T-helper 1 cell (primary cell): Measurements from ENCODE around the gene TUBD1.
"Not testable (repeated sequence)": the region's sequence is repeated elsewhere in the genome, so short reads cannot be mapped to it uniquely, and the experiment has no call there.

Source experiments
- DNase-seq, 5 donors: peaks; one replicate each; pipeline ENCODE4 v3.0.0-alpha.2; 2012 to 2020

The TUBD1 gene

DNA sequence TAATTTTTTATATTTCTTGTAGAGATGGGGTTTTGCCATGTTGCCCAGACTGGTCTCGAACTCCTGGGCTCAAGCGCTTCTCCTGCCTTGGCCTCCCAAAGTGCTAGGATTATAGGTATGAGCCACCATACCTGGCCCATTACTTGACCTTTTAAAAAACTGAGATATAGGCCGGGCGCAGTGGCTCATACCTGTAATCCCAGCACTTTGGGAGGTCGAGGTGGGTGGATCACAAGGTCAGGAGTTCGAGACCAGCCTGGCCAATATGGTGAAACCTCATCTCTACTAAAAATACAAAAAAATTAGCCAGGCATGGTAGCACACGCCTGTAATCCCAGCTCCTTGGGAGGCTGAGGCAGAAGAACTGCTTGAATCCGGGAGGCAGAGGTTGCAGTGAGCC, 19.3 kb downstream of the TUBD1 start:
- not testable (repeated sequence) for DNase-seq

DNA sequence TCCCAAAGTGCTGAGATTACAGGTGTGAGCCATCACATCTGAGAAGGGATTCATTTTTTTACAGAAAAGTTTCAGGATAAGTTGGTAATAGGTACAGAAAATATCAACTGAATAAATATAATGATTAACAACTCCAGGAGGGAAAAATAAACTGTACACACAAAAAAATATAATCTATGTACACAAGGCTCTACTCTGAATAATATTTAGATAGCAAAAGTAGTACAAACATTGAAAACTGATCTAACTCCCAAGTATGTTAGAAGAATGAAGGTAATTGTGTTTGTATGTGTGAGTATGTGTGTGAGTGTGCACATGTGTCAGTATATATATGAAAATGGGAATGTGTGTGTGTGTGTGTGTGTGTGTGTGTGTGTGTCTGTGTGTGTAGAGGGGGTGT, 20.4 kb downstream of the TUBD1 start:
- no peak for DNase-seq

DNA sequence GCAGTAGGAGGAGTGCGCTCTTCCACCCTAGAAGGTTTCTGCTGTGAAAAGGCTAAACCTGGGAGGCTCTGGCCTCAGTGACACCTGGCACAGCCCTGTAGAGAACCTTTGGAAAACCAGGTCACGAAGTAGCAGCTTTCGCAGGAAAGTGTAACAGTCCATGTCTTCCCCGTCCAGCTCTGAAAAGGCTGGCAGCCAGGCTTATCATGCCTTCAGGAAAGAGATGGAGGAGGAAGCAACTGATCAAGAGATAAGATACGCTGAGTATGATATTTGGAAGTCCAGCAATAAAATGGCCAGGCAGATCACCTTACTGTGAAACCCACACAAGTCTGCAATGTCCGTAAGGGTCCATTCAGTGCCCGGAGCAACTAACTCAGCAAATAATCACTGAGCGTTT, 22.3 kb downstream of the TUBD1 start:
- DNase-seq, result no peak

DNA sequence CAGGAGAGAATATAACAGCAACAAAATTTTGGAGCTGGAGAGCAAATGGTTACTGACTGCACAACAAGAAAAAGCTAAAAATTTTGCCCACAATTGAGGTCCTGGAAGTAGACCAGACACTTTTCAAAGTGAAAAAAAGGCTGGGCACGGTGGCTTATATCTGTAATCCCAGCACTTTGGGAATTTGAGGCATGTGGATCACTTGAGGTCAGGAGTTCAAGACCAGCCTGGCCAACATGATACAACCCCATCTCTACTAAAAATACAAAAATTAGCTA, 22.9 kb downstream of the TUBD1 start:
- no peak for DNase-seq

DNA sequence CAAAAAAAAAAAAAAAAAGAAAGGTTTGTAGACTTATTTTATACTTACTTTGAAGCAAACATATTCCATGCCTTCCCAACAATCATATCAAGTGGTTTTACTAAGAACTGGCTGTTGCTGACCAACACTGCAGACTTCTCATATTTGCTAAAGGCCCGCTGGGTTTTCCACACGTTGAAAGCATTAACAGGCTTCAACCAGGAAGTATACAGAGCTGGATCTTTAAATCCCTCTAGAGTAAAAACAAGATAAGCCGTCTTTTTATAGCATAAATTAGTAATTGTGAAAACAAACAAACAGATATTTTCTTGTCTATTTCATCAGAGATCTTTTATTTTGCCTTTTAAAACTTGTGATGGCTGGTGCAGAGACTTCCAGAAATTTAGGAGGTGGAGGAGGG, 29.1 kb downstream of the TUBD1 start:
- no peak for DNase-seq

DNA sequence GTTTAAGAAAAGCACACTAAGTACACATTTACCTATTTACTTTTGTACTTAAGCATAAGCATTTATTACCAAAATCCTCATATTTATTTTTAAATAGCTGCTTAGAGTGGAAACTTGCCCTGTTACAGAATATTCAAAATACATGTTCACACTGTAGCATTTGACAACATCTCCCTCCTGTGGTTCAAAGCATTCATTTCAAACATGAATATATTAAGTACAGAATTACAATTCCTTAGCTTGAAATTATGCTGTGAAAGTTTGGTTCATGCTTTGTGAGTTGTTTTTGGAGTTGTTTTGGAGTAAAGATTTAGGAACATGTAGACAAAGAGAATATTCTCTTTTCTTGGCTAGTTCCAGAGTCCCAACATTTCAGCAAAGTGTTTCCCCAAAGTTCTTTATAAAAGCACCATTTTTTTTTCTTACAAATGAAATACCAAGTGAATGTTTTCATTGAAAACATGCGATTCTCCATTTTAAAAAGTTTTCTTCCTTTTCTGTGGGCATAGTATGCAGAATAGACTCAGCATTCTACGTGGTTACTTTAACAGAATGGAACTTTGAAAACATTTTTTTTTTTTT, 33.2 kb downstream of the TUBD1 start:
- DNase-seq, result peak in 1 of 5 donors; percentile 62

DNA sequence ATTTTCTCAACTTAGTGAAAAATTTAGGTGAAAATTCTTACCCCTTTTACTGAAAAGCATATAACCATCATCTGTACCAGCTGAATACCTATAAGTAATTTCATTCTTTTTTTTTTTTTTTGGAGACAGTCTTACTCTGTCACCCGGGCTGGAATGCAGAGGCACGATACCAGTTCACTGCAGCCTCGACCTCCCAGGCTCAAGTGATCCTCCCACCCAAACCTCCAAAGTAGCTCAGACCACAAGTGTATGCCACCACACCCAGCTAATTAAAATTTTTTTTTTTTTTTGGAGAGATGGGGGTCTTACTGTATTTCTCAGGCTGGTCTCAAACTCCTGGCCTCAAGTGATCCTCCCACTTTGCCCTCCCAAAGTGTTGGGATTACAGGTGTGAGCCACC, 33.8 kb downstream of the TUBD1 start:
- no peak for DNase-seq

DNA sequence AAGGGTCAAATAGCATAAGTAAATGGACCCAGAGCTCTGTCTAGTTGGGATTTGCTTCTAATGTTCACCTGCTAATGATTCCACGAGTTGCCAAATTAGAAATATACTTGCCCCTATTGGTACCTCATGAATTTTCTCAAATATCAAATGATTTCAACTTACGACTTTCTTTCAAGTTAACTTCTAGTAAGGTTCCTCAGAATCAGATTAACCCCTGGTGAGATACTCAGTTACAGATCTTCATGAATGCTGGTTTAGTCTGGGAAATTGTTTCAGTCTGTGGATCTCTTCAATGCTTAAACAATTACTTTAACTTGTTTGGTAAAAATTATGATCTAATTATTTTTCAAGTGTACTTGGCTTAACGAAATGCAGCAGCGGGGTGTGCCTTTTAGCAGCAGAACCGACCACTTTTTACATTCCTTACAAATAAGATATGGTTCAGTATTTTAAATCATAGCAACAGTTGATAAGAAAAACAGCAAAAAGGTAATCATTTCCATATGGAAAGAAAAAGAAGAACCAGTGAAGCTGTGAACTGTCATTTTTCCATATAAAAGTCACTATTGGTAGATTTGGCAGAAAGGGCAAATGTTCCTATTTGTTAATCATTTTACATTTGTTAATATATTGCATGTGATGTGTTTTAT, 34.5 kb downstream of the TUBD1 start:
- no peak for DNase-seq

DNA sequence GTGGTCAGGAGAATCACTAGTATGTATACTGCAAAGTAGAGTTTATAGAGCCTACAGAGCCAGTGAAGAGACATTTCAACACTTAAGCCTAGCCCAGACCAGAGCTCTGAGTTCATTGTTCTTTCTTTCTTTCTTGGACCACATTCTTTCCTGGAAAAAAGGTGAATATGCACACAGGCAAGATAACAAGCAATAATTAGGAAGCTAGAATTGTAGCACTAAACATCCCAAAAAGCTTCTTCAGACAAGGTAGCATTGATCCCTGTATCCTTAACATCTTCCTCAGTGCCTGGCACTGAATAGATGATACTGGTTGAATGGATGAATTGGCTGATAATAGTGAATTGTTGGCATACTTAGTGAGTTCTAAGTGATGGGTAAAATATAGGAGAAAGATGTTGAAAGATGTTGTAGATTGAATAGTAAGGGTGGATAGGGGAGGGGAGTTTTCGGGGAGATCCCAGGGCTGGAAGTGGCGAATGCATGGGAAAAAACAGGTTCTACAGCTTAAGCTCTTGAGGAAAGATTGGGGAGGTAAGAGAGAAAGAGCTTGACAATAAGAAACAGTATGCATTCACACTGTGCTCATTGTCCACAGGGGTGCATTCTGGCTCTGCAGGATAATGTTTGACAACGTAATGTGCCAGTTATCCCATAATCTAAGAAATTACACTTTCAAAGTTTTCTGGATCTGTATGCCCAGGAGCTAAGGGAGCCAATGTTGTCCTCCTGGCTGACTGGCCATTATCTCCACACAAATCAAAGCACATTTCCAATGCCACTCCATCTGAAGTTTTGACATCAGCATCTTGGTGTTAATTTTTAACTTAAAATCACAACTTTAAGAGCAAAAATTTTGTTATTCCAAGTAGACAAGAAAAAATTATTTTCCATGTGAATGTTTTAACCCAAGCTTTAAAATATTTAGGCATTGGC, 35.6 kb downstream of the TUBD1 start:
- DNase-seq, result no peak

DNA sequence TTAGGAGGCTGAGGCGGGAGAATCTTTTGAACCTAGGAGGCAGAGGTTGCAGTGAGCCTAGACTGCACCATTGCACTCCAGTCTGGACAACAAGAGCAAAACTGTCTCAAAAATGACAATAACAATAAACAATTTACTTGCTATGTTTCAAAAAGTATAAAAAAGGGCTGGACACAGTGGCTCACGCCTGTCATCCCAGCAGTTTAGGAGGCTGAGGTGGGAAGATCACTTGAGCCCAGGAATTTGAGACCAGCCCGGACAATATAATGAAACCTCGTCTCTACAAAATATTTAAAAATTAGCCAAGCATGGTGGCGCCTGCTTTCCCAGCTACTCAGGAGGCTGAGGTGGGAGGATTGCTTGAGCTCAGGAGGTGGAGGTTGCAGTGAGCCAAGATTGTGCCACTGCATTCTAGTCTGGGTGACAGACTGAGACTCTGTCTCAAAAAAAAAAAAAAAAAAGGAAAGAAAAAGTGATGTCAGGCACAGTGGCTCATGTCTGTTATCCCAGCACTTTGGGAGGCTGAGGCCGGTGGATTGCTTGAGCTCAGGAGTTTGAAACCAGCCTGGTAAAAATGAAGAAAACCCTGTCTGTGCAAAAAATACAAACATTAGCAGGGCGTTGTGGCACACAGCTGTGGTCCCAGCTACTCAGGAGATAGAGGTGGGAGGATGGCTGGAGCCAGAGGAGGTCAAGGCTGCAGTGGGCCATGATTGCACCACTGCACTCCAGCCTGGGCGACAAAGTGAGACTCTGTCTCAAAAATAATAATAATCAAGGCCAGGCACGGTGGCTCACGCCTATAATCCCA, 38.6 kb downstream of the TUBD1 start:
- DNase-seq, result not testable (repeated sequence)

DNA sequence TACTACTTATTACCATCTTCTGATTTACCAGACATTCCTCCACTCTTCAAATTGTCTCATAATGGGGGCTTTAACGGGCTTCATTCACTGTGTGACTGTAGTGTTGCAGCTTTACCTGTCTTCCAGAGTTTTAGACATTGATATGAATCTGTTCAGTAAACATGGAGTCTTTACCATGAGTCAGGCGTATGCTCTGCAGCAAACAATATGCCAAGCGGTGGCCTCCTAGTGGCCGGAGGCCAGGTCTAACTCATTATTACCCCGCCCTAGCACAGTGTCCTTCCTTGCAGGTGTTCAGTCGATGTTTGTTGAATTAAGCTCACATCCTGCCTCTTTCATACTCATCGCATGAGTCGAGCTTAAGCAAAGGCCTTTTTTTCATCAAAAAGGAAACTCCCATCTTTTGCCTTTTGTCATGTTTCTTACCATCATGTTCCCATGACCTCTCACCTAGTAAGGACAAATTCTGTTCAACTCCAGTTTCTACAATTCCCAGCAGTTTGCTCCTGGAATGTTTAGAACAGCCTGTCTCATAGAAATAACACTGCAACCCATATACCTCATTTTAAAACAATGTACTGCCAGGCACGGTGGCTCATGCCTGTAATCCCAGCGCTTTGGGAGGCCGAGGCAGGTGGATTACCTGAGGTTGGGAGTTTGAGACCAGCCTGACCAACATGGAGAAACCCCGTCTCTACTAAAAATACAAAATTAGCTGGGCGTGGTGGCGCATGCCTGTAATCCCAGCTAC, 39.4 kb downstream of the TUBD1 start:
- peak; percentile 25 to 88 (median 43) for DNase-seq

DNA sequence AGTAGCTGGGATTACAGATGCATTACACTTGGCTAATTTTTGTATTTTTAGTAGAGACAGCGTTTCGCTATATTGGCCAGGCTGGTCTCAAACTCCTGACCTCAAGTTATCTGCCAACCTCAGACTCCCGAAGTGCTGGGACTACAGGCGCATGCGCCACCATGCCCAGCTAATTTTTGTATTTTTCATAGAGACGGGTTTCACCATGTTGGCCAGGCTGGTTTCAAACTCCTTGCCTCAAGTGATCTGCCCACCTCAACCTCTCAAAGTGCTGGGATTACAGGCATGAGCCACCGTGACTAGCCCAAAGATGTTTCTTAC, 39.9 kb downstream of the TUBD1 start:
- not testable (repeated sequence) for DNase-seq

DNA sequence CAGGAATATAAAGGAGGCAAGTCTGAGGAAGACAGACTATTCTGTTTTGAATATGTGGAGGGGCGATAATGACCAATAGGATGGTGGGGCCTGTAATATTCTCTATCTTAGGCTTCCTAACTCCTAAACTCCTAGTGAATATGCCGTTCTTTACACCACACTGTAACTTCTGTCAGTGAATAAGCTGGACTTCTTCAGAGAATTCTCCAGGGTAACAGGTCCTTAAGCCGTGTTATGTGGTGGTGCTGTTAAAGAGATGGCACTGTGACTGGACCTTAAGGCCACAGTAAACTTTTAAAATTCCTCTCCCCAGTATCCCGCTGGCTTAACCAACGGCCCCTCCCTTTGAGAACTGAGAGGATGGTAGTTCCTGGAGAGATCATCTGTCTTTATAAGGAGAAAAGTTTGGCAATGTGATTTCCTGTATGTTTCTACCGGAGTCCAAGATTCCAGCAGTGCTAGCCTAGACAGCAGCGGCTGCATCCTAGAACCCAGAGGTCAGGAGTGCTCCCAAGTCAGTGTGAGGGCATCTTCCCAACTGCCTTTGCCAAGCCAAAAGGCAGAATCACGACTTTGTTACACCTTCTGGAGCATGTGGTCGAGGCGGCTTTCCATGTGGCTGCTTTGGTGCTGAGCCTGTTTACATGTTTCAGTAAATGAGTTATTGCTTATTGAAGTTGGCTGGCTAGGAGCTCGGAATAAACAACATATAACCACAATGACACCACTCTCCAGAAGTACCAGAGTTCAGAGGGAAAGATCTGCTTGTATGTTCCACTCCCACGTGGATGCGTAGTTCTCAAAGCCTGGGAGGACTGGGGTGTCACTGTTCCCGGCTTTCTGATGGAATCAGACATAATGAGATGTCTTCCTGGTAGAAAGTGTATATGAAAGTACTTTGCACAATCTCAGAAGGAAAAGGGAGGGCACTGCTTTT, 41.0 kb downstream of the TUBD1 start:
- DNase-seq, result no peak

DNA sequence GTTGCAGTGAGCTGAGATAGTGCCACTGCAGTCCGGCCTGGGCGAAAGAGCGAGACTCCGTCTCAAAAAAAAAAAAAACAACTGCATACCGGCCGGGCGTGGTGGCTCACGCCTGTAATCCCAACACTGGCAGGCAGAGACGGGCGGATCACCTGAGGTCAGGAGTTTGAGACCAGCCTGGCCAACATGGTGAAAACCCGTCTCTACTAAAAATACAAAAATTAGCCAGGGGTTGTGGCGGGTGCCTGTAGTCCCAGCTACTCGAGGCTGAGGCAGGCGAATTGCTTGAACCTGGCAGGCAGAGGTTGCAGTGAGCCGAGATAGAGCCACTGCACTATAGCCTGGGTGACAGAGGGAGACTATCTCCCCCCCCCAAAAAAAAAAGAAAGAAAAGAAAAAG, 42.4 kb downstream of the TUBD1 start:
- DNase-seq, result not testable (repeated sequence)

DNA sequence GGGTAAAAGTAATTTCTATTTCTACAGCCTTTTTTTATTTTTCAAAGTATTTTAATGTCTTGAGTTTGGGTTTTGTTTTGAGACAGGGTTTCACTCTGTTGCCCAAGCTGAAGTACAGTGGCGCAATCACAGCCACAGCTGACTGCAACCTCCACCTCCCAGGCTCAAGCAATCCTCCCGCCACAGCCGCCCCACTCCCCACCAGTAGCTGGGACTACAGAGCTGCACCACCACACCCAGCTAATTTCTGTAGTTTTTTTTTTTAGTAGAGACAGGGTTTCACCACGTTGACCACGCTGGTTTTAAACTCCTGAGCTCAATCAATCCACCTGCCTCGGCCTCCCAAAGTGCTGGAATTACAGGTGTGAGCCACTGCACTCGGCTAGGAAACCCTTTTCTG, 44.0 kb downstream of the TUBD1 start:
- peak in 1 of 5 donors; percentile 82 for DNase-seq

DNA sequence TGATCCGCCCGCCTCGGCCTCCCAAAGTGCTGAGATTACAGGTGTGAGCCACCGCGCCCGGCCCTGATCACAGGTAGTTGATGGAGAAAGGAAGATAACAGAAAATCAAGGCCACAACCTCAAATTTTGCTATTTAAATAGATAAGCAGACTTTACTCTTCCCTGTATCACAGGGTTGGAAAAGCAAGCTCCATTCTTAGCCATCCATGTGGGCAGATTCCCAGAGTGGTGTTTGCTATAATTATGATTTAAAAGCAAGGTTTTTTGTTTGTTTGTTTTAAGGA, 44.4 kb downstream of the TUBD1 start:
- DNase-seq, result no peak

DNA sequence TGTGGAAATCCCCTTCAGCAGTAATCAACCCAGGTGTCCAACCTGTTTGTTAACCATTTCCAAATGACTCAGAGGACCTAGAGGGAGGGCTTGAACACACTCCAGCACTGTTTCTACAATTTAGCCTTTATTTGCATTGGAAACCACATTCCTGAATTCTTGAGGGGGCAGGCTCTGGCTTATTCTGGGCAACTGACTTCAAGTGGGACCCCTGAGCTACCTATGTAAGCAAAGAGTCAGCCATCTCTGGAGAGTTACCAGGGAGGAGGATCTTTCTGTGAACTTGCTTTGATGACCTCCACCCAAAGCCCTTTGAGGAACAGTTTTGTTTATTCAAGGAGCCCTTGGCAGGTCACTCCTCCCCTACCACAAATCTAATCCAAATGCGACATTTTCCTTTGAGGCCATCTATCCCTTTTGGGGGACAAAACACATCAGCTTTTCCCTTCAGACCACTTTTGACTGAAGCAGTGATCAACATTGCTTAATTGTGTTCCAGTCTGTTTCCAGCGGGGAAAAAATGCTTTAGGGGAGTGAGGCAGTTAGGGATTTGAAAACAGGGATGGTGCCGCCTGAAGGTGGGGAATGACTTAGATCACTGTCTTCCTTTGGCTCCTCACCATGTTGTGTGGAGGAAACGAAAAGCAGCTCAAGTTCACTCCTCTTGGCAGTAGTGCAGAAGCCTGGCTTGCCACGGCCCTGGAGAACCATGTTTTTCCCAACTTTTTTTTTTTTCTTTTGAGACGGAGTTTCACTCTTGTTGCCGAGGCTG, 46.2 kb downstream of the TUBD1 start:
- DNase-seq, result peak in 1 of 5 donors; percentile 78

DNA sequence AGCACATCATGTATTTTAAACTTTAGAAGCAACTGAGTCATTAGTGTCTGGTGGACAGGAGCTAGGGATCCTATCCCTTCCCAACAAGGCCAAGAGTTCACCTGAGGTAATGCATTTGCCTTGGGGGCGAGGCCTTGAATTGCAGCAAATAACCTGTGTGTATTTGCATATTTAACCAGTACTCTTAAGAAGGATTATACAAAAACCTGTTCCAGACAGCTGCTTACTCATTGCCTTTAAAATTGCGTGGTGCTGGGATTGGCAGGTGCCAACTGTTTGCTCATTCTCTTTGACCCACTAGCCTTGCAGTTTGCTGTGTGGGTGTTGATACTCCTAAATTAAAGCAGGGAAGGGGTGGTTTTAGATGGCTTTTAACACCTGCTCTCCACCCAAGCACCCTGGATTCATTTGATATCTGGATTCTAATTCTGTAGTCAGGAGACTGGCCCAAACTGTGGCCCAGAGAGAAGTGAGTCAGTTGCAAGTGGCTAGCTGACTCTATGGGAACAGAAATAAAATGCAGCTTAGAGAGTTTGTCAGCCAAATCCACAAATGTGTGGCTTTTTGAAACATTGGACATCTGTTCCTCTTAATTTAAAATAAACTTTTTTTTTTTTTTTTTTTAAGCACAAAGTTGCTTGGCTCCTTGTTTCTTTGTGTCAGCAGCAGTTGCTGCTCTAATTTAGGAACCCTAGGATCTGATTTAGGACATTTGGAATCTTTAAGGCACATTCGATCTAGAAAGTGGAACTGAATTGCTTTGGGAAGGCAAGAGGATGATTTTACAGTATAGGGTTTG, 46.9 kb downstream of the TUBD1 start:
- DNase-seq, result peak in 1 of 5 donors; percentile 70

DNA sequence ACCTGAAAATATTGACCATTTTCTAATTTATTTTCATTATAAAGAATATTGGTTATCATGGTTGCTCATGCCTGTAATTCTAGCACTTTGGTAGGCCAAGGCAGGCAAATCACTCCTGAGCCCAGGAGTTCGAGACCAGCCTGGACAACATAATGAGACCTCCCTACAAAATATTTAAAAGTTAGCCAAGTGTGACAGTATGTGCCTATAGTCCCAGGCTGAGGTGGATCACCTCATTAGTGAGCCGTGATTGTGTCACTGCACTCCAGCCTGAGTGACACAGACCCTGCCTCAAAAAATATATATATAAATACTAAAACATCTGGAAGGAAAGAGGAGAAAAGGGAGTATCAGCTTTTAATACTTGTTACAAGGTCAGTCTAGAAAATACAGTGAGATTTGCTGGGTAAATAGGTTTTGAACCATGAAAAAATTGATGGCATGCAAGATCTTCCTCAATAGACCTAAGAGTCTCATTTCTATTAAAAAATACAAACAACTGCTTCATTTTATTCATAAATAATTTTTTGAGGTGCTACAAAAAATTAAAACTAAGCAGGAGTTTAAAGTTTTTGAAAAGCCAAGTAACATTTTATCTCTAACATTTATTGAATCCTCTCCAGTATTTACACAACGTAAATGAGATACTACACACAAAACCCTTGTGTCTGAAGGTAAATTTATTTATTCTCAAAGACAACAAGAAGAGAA, 47.7 kb downstream of the TUBD1 start:
- peak in 1 of 5 donors; percentile 43 for DNase-seq
